Measurements from ENCODE around the gene ADGRG3. TPM values are rescaled to one million over a fixed set of nuclear protein-coding genes. Genes with fewer than 3 reads are reported as not detected.

The ADGRG3 gene
- total RNA-seq, 1 donor from 2014 or later: not detected

DNA sequence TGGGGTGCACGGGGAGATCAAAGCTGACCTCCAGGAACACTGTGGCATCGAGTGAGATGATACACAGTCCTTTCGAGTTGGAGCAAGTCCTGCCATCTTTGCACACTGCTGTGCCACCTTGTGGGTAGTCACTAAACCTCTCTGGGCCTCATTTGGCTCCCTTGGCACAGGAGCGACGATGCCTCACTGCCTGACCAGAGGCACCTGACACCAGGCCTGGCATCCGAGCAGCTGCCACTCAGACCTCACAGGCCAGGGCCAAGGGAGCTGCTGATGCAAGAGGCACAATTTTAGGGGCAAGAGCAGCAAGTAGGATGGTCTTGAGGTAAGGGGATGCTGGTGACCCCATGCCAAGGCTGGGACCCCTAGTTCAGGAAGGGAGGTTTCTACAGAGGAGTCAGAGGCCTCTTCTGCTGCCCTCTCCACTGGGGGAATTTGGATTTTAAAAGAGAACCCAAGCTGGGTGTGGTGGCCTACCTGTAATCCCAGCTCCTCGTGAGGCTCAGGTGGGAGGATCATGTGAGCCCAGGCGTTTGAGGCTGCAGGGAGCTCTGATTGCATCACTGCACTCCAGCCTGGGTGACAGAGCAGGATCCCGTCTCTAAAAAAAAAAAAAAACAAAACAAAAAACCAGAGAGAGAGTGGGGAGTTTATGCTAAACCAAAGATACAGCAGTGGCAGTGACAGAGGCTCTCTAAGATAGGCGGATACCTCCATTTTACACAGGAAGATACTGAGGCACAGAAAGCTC, 46.4 kb upstream of the ADGRG3 start:
- TF ChIP-seq, protein P1, sequence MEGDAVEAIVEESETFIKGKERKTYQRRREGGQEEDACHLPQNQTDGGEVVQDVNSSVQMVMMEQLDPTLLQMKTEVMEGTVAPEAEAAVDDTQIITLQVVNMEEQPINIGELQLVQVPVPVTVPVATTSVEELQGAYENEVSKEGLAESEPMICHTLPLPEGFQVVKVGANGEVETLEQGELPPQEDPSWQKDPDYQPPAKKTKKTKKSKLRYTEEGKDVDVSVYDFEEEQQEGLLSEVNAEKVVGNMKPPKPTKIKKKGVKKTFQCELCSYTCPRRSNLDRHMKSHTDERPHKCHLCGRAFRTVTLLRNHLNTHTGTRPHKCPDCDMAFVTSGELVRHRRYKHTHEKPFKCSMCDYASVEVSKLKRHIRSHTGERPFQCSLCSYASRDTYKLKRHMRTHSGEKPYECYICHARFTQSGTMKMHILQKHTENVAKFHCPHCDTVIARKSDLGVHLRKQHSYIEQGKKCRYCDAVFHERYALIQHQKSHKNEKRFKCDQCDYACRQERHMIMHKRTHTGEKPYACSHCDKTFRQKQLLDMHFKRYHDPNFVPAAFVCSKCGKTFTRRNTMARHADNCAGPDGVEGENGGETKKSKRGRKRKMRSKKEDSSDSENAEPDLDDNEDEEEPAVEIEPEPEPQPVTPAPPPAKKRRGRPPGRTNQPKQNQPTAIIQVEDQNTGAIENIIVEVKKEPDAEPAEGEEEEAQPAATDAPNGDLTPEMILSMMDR (IDR thresholded peaks at IDR 0.05): no peak
- Mint-ChIP-seq H3K9me3 (ENCODE audit: unreplicated experiment) (no peaks in the 10 kb centered on the region), H3K27ac (ENCODE audit: unreplicated experiment) (no peak overlapping the region), H3K4me1 (ENCODE audit: unreplicated experiment) (peaks cover 29% of the 10 kb centered on the region), H3K27me3 (ENCODE audit: unreplicated experiment) (no peaks in the 10 kb centered on the region), H3K36me3 (ENCODE audit: unreplicated experiment) (no peaks in the 10 kb centered on the region), H3K4me3 (ENCODE audit: unreplicated experiment) (no peak overlapping the region)
- DNase-seq (ENCODE audit: extremely low spot score, unreplicated experiment): no peak

DNA sequence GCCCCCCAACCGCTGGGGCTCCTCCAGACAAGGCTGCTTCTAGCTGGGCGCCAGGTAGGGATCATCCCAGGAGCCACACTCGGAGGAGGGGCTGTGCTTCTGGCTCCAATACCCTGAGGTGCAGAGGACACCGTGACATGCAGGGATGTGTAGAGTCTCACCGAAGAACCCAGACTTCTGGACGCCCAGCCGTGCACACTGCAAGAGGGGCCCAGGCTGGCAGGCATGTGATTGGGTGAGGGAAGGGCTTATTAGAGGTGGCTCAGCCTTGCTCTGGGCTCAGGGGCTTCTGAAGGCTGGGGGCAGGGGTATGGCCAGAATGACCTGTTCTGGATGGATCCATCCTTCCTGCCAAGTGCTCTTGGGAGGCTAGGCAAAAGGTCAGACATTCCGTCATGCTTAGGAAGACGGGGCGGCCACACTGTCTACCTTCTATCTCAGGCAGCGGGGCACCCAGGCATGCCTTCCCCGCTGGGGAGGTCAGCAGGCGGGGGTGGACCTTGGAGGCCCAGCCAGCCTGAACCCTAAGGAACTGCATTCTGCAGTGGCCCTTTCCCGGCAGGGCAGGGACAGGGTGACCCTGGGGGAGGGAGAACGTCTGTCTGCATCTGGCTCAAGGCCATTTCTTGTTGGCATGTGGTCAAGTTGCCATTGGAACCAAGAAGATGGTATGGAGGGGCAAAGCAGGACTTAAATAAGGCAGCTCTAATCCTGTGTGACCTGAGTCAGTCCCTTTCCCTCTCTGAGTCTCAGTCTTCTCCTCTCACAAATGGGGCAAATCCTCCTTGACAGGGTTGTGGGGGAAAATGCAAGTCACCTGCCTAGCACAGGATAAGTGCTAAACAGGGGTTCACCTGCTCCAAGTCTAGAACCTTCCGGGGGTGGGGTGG, 45.5 kb upstream of the ADGRG3 start:
- Mint-ChIP-seq H3K27me3 (ENCODE audit: unreplicated experiment) (no peaks in the 10 kb centered on the region), H3K27ac (ENCODE audit: unreplicated experiment) (no peak overlapping the region)

DNA sequence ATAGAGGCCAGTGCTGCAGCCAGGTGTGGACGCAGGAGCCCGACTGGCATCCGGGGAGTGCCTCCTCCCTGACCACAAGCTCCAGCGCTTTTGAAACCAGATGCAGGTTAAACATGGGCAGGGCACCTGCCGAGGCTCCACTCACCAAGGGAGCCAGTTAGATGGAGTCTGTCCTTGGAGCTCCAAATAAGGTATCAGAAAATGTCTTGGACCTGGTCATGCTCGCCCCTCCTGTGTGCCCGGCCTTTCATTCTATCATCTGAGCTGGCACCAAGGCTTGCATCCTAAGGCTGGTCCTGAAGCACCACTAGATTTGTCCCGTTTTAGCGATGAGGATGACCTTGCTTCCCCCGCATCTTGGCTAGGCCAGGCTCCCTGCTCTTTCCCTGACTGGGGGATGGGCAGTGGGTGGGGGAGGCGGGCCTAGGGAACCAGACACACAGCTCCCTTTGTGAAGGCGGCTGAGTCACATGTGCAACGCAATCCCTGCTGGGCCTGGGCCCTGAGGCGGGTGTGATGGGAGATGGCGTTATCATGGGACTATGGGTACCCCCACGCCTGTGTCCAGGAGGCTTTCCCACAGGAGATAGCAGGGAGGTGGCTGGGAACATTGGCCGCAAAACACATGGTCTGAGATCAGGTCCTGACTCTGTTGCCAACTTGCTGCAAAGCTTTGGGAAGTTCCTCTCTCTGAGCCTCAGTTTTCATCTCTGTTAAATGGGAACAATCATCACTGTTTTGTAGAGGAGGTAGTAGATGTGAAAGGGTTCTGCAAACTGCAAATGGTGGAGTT, 44.7 kb upstream of the ADGRG3 start:
- no peaks in the 10 kb centered on the region for H3K9me3 Mint-ChIP-seq (ENCODE audit: unreplicated experiment)
- H3K4me3 Mint-ChIP-seq (ENCODE audit: unreplicated experiment): no peak overlapping the region
- H3K36me3 Mint-ChIP-seq (ENCODE audit: unreplicated experiment): no peaks in the 10 kb centered on the region
- H3K4me1 Mint-ChIP-seq (ENCODE audit: unreplicated experiment): peaks cover 45% of the 10 kb centered on the region
- H3K27me3 Mint-ChIP-seq (ENCODE audit: unreplicated experiment): no peaks in the 10 kb centered on the region
- DNase-seq (ENCODE audit: extremely low spot score, unreplicated experiment): no peak
- TF ChIP-seq, protein P1 (IDR thresholded peaks at IDR 0.05): no peak
- no peak overlapping the region for H3K27ac Mint-ChIP-seq (ENCODE audit: unreplicated experiment)

More for the DNA sequence above, 45.5 kb upstream of the ADGRG3 start:
- no peaks in the 10 kb centered on the region for H3K9me3 Mint-ChIP-seq (ENCODE audit: unreplicated experiment)
- H3K36me3 Mint-ChIP-seq (ENCODE audit: unreplicated experiment): no peaks in the 10 kb centered on the region
- DNase-seq (ENCODE audit: extremely low spot score, unreplicated experiment): no peak
- H3K4me3 Mint-ChIP-seq (ENCODE audit: unreplicated experiment): no peak overlapping the region
- TF ChIP-seq, protein P1 (IDR thresholded peaks at IDR 0.05): no peak
- peaks cover 38% of the 10 kb centered on the region for H3K4me1 Mint-ChIP-seq (ENCODE audit: unreplicated experiment)

DNA sequence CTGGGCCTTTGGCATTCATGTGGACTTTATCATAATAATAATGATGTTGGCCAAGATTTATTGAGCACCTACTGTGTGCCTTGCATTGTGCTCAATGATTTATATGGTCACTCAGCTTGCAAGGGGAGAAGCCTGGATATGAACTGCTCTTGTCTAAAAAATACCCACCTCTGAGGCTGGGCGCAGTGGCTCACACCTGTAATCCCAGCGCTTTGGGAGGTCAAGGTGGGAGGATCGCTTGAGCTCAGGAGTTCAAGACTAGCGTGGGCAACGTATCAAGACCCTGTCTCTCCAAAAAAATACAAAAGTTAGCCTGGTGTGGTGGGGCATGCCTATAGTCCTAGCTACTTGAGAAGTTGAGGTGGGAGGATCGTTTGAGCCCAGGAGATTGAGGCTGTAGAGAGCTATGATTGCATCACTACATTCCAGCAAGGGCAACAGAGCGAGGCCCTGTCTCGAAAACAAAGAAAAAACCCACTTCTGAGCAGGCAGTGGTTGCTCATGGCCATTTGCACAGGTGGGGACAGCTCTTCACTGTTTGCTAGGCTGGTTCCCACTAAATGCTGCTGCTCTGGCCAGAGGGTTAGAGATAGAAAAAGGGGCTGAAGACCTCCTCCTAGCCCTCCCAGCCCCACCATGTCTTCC, 43.9 kb upstream of the ADGRG3 start:
- no peak overlapping the region for H3K27ac Mint-ChIP-seq (ENCODE audit: unreplicated experiment)
- H3K36me3 Mint-ChIP-seq (ENCODE audit: unreplicated experiment): no peaks in the 10 kb centered on the region
- peaks cover 53% of the 10 kb centered on the region for H3K4me1 Mint-ChIP-seq (ENCODE audit: unreplicated experiment)
- TF ChIP-seq, protein P1 (IDR thresholded peaks at IDR 0.05): no peak
- DNase-seq (ENCODE audit: extremely low spot score, unreplicated experiment): no peak
- no peaks in the 10 kb centered on the region for H3K9me3 Mint-ChIP-seq (ENCODE audit: unreplicated experiment)
- no peaks in the 10 kb centered on the region for H3K27me3 Mint-ChIP-seq (ENCODE audit: unreplicated experiment)
- H3K4me3 Mint-ChIP-seq (ENCODE audit: unreplicated experiment): no peak overlapping the region

All from osteocyte (in vitro differentiated cells).